ENCODE results near the gene TSPAN3.

TSPAN3 gene

GRCh38 chr15:77002954-77003912 is 67.7 kb downstream of the TSPAN3 start:
- no peak for DNase-seq

- peak; percentile 19 for DNase-seq
These were observed 68.5 kb downstream of the TSPAN3 start for GRCh38 chr15:77002436-77002835.

- no peak for DNase-seq
These were observed 68.9 kb downstream of the TSPAN3 start for GRCh38 chr15:77001966-77002365.

GRCh38 chr15:77001351-77001750 is 69.6 kb downstream of the TSPAN3 start:
- DNase-seq = no peak

- DNase-seq = no peak
These were observed 70.9 kb downstream of the TSPAN3 start for GRCh38 chr15:76999996-77000395.

- no peak for DNase-seq
These were observed 72.1 kb downstream of the TSPAN3 start for GRCh38 chr15:76998663-76999285.

- DNase-seq = peak; percentile 17
These were observed 74.1 kb downstream of the TSPAN3 start for GRCh38 chr15:76996526-76997401.

- DNase-seq = no peak
These were observed 74.8 kb downstream of the TSPAN3 start for GRCh38 chr15:76996076-76996525.

GRCh38 chr15:76994971-76995945 is 75.7 kb downstream of the TSPAN3 start, which contains the start of gene PSTPIP1:
PSTPIP1 (plus strand) TSS chr15:76995126; CDS start chr15:76995574, 448 bp downstream.
- DNase-seq = no peak

GRCh38 chr15:76994496-76994895 is 76.4 kb downstream of the TSPAN3 start:
- no peak for DNase-seq

GRCh38 chr15:76994001-76994400 is 76.9 kb downstream of the TSPAN3 start:
- DNase-seq = no peak

- no peak for DNase-seq
These were observed 77.7 kb downstream of the TSPAN3 start for GRCh38 chr15:76993114-76993725.

- no peak for DNase-seq
These were observed 78.9 kb downstream of the TSPAN3 start for GRCh38 chr15:76991741-76992645.

Data from fibroblast of skin of right quadriceps (primary cell).